ENCODE results near the gene PTPN1. TPM values are rescaled to one million over a fixed set of nuclear protein-coding genes. Genes with fewer than 3 reads are reported as not detected.
A peak's percentile ranks its signal among the peaks of the same experiment; 100 is the strongest.

The PTPN1 gene
- total RNA-seq, 1 experiment from 2014 or later: 30.8 TPM

- H3K4me1 ChIP-seq (ENCODE audit: insufficient read depth, low read length): no peaks in the 10 kb centered on the region
- H3K4me2 ChIP-seq (ENCODE audit: insufficient read depth, insufficient read length, low read length): no peak overlapping the region
- Mint-ChIP-seq H3K4me1 (no peaks in the 10 kb centered on the region), H3K27me3 (ENCODE audit: low read depth) (no peaks in the 10 kb centered on the region), H3K27ac (peak overlapping the region in 1 of 3 experiments; percentile 44; a peak in 3 of 7 replicates), H3K36me3 (ENCODE audit: insufficient read depth in 1 of 3, low read depth in 3 of 3) (peaks cover 3 to 18% (median 10%) of the 10 kb centered on the region in 3 experiments; a peak in 6 of 7 replicates), H3K9me3 (peaks cover 0 to 3% of the 10 kb centered on the region in 2 experiments; a peak in 1 of 5 replicates), H3K4me3 (no peak overlapping the region)
- no peak overlapping the region for H2BK20ac ChIP-seq (ENCODE audit: low read depth, low read length, poor library complexity, severe bottlenecking)
- H3K79me2 ChIP-seq (ENCODE audit: insufficient read depth, low read length): no peaks in the 10 kb centered on the region
- no peaks in the 10 kb centered on the region for H3K27me3 ChIP-seq (ENCODE audit: insufficient read depth, low read length)
- TF ChIP-seq, protein P1, sequence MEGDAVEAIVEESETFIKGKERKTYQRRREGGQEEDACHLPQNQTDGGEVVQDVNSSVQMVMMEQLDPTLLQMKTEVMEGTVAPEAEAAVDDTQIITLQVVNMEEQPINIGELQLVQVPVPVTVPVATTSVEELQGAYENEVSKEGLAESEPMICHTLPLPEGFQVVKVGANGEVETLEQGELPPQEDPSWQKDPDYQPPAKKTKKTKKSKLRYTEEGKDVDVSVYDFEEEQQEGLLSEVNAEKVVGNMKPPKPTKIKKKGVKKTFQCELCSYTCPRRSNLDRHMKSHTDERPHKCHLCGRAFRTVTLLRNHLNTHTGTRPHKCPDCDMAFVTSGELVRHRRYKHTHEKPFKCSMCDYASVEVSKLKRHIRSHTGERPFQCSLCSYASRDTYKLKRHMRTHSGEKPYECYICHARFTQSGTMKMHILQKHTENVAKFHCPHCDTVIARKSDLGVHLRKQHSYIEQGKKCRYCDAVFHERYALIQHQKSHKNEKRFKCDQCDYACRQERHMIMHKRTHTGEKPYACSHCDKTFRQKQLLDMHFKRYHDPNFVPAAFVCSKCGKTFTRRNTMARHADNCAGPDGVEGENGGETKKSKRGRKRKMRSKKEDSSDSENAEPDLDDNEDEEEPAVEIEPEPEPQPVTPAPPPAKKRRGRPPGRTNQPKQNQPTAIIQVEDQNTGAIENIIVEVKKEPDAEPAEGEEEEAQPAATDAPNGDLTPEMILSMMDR (conservative IDR thresholded peaks at IDR 0.05): no peak
- H4K8ac ChIP-seq (replicated peaks; ENCODE audit: insufficient read length, low read depth, low read length): no peak overlapping the region
- H3K23ac ChIP-seq (ENCODE audit: insufficient read length, low read depth, low read length): no peak overlapping the region
- no peak overlapping the region for H3K4ac ChIP-seq (ENCODE audit: low read depth, low read length)
- no CpG with 5 or more reads among the region's 20 CpGs for WGBS (ENCODE audit: extremely low coverage, insufficient read length, low lambda C conversion rate)
- H4K91ac ChIP-seq (ENCODE audit: insufficient read length, low read depth, low read length): no peak overlapping the region
- H3K56ac ChIP-seq (ENCODE audit: insufficient read length, low read depth, low read length): no peak overlapping the region
- no peak overlapping the region for H3K9ac ChIP-seq (ENCODE audit: extremely low read depth, insufficient read length, low read length)
- H2BK12ac ChIP-seq (ENCODE audit: insufficient read length, low read depth, low read length): no peak overlapping the region
- H3K18ac ChIP-seq (ENCODE audit: insufficient read length, low read depth, low read length): no peak overlapping the region
- H3K23me2 ChIP-seq (ENCODE audit: insufficient read length, low read depth, low read length, poor library complexity, severe bottlenecking): no peaks in the 10 kb centered on the region
- H4K20me1 ChIP-seq (ENCODE audit: control insufficient read depth, insufficient read depth, insufficient read length): no peaks in the 10 kb centered on the region
- H3K14ac ChIP-seq (ENCODE audit: insufficient read depth, low read length): no peak overlapping the region
- DNase-seq: no peak
- no peak overlapping the region for H2BK5ac ChIP-seq (ENCODE audit: insufficient read length, low read length)
- H2BK15ac ChIP-seq (ENCODE audit: low read depth, low read length): no peak overlapping the region
- H2AFZ ChIP-seq (ENCODE audit: low read length): no peak overlapping the region
- H3K79me1 ChIP-seq (ENCODE audit: insufficient read depth, low read depth, low read length, poor library complexity, severe bottlenecking): no peaks in the 10 kb centered on the region
- no peak overlapping the region for H3K27ac ChIP-seq (ENCODE audit: insufficient read length, low read depth, low read length)
- no peak overlapping the region for H4K5ac ChIP-seq (ENCODE audit: insufficient read length, low read depth, low read length)
- no peak overlapping the region for H3T11ph ChIP-seq (ENCODE audit: low read length)
- no peak overlapping the region for H2BK120ac ChIP-seq (ENCODE audit: low read depth, low read length, poor library complexity, severe bottlenecking)
- H3K9me3 ChIP-seq (ENCODE audit: control insufficient read depth, low read depth, low read length): no peaks in the 10 kb centered on the region
- no peak overlapping the region for H2AK5ac ChIP-seq (ENCODE audit: insufficient read length, low read length)
These were observed 79.6 kb downstream of the PTPN1 start for GRCh38 chr20:50589548-50590347.
